ENCODE measurements around the gene CAV1. TPM values are rescaled to one million over a fixed set of nuclear protein-coding genes. Genes with fewer than 3 reads are reported as not detected.

CAV1 gene
- total RNA-seq, 2 experiments from 2014 or later = not detected

DNA sequence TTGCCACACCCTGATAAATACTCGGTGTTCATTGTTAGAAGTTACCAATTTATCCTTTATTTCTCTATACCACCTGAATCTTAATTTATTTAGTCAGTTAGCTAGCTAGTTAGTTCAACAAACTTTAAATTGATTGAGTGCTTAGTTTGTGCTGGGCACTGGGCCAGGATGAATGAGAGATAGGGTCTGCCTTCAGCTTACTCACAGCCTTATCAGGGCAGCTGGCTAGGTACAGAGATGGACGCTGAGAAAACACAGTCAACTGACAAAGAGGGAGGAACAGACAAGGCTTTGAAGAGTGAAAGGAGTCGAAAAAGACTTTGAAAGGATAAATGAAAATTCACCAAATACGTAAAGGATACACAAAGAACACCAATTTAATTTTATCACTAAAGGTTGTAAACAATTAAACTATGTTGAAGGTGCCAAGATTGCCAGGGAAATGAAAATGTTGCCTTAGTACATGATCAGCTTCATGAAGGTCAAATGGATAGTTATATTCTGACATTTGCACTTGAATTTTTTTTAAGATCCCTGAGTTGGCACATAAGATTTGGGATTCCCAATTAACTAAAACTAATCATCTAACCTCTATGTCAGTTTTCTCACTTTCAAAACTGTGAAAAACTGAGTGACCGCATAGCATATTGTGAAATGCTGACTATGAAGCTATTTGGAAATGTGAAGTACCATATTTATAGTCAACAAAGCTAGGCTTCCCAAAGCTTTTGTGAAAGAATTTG, 23.2 kb upstream of the CAV1 start:
- Mint-ChIP-seq H3K27me3 (peaks cover 69% of the 10 kb centered on the region), H3K4me1 (ENCODE audit: low read depth) (peaks cover 10% of the 10 kb centered on the region), H3K9me3 (no peaks in the 10 kb centered on the region), H3K4me3 (no peak overlapping the region), H3K27ac (no peak overlapping the region), H3K36me3 (ENCODE audit: low read depth) (no peaks in the 10 kb centered on the region)
- CTCF ChIA-PET = interaction anchor here (1.0 kb wide), 1 partner anchor 24 kb away, joined by 3 read pairs; no protein-coding TSS in a partner anchor
- no peak overlapping the region for H3K27ac ChIP-seq (ENCODE audit: low read depth in 1 of 2, low read length in 2 of 2)
- DNase-seq (no peak), ATAC-seq (ENCODE audit: poor library complexity) (no peak)
- TF ChIP-seq, protein P1, sequence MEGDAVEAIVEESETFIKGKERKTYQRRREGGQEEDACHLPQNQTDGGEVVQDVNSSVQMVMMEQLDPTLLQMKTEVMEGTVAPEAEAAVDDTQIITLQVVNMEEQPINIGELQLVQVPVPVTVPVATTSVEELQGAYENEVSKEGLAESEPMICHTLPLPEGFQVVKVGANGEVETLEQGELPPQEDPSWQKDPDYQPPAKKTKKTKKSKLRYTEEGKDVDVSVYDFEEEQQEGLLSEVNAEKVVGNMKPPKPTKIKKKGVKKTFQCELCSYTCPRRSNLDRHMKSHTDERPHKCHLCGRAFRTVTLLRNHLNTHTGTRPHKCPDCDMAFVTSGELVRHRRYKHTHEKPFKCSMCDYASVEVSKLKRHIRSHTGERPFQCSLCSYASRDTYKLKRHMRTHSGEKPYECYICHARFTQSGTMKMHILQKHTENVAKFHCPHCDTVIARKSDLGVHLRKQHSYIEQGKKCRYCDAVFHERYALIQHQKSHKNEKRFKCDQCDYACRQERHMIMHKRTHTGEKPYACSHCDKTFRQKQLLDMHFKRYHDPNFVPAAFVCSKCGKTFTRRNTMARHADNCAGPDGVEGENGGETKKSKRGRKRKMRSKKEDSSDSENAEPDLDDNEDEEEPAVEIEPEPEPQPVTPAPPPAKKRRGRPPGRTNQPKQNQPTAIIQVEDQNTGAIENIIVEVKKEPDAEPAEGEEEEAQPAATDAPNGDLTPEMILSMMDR (IDR thresholded peaks at IDR 0.05) = no peak
- peaks cover 17% of the 10 kb centered on the region for H3K4me1 ChIP-seq (ENCODE audit: insufficient read depth, low read length)
- no peaks in the 10 kb centered on the region for H3K9me3 ChIP-seq (ENCODE audit: control insufficient read depth in 1 of 2, insufficient read depth in 1 of 2, low read length in 2 of 2)
- H3K36me3 ChIP-seq (ENCODE audit: insufficient read depth, low read length) = no peaks in the 10 kb centered on the region
- H3K4me3 ChIP-seq (ENCODE audit: low read length) = no peak overlapping the region
- POLR2A ChIA-PET = no interaction called here
- intact Hi-C loops (cut with DNase I, micrococcal nuclease) = no loop called here
- peaks cover 22 to 44% of the 10 kb centered on the region in 2 experiments for H3K27me3 ChIP-seq (ENCODE audit: control insufficient read depth in 1 of 2, insufficient read depth in 2 of 2, low read length in 2 of 2)

DNA sequence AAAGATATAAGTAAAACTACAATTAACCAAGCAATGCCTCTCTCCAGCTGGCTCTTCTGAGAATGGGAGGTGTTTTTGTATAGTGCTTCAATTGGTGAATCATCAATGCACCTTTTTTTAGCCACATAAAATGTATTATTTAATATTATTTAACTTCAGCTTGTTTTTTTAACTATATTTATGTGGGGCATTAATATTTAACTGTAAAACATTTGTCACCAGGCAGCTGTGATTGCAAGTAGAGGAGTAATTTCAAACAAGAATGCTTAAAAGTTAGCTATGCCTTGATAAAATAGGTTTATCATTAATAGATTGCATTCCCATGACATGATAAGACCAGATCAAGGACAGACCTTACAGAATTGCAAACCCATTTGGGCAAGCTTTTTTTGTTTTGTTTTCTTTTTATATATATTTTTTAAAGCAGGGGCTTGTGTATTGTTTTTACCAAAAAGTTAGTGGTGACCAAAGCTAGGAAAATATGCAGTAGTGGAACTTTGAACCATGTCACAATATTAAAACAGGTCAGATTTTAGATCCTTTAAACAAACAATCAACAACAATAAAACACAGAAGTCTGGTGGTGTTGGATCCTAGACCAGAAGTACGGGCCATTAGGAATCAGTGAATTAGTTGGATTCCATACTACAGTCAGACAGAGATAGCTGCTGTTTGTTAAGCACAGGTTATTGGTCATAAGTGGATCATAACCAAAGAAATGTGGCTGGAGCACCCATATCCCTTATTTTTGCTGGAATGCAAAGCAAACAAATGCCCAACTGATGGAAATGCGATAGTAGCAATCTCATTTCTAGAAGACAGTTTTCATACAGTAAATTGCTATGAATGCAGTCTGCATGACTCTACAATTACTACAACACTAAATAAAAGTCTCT, 22.4 kb upstream of the CAV1 start:
- Mint-ChIP-seq H3K27me3 (peaks cover 63% of the 10 kb centered on the region), H3K4me3 (no peak overlapping the region), H3K27ac (no peak overlapping the region), H3K9me3 (no peaks in the 10 kb centered on the region), H3K4me1 (ENCODE audit: low read depth) (peaks cover 10% of the 10 kb centered on the region), H3K36me3 (ENCODE audit: low read depth) (no peaks in the 10 kb centered on the region)
- POLR2A ChIA-PET = no interaction called here
- CTCF ChIA-PET = interaction anchor here (0.8 to 1.5 kb wide), 3 partner anchors 23 to 24 kb away, joined by 3 read pairs; no protein-coding TSS in a partner anchor
- Histone ChIP-seq H3K9me3 (ENCODE audit: control insufficient read depth in 1 of 2, insufficient read depth in 1 of 2, low read length in 2 of 2) (no peaks in the 10 kb centered on the region), H3K4me3 (ENCODE audit: low read length) (no peak overlapping the region), H3K27ac (ENCODE audit: low read depth in 1 of 2, low read length in 2 of 2) (no peak overlapping the region), H3K4me1 (ENCODE audit: insufficient read depth, low read length) (peaks cover 17% of the 10 kb centered on the region), H3K27me3 (ENCODE audit: control insufficient read depth in 1 of 2, insufficient read depth in 2 of 2, low read length in 2 of 2) (peaks cover 22 to 44% of the 10 kb centered on the region in 2 experiments), H3K36me3 (ENCODE audit: insufficient read depth, low read length) (no peaks in the 10 kb centered on the region)
- intact Hi-C loops (cut with DNase I, micrococcal nuclease) = no loop called here
- TF ChIP-seq, protein P1 (IDR thresholded peaks at IDR 0.05) = no peak
- ATAC-seq (ENCODE audit: poor library complexity) (no peak), DNase-seq (no peak)

DNA sequence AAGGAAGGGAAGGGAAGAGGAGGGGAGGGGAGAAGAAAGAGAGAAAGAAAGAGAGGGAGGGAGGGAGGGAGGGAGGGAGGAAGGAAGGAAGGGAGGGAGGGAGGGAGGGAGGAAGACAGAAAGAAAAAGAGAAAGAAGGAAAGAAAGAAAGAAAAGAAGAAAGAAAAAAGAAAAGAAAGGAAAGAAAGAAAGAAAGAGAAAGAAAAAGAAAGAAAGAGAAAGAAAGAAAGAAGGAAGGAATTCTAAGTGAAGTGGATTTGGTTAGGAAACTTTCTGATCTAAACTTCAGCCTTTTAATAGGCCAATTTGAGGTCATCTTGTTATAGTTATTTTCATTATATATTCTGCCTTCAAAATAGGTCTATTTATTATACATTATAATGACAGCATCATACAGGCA, 21.0 kb upstream of the CAV1 start:
- ATAC-seq (ENCODE audit: poor library complexity) (no peak), DNase-seq (no peak)
- no peaks in the 10 kb centered on the region for H3K9me3 Mint-ChIP-seq
- H3K4me1 ChIP-seq (ENCODE audit: insufficient read depth, low read length) = peaks cover 17% of the 10 kb centered on the region
- peaks cover 49% of the 10 kb centered on the region for H3K27me3 Mint-ChIP-seq
- no peak overlapping the region for H3K27ac Mint-ChIP-seq
- no peaks in the 10 kb centered on the region for H3K9me3 ChIP-seq (ENCODE audit: control insufficient read depth in 1 of 2, insufficient read depth in 1 of 2, low read length in 2 of 2)
- ChIA-PET POLR2A (no interaction called here), CTCF (interaction anchor here (1.2 kb wide), 1 partner anchor 9 kb away, joined by 3 read pairs; no protein-coding TSS in a partner anchor)
- no peak overlapping the region for H3K27ac ChIP-seq (ENCODE audit: low read depth in 1 of 2, low read length in 2 of 2)
- peaks cover 10% of the 10 kb centered on the region for H3K4me1 Mint-ChIP-seq (ENCODE audit: low read depth)
- no peak overlapping the region for H3K4me3 ChIP-seq (ENCODE audit: low read length)
- TF ChIP-seq, protein P1 (IDR thresholded peaks at IDR 0.05) = no peak
- peaks cover 22 to 33% of the 10 kb centered on the region in 2 experiments for H3K27me3 ChIP-seq (ENCODE audit: control insufficient read depth in 1 of 2, insufficient read depth in 2 of 2, low read length in 2 of 2)
- H3K4me3 Mint-ChIP-seq = no peak overlapping the region
- no peaks in the 10 kb centered on the region for H3K36me3 ChIP-seq (ENCODE audit: insufficient read depth, low read length)
- H3K36me3 Mint-ChIP-seq (ENCODE audit: low read depth) = no peaks in the 10 kb centered on the region
- intact Hi-C loops (cut with DNase I, micrococcal nuclease) = no loop called here

All from CD4-positive, alpha-beta T cell (primary cell).